ENCODE data around the gene PTGER4. TPM values are rescaled to one million over a fixed set of nuclear protein-coding genes. Genes with fewer than 3 reads are reported as not detected.

PTGER4 gene
- total RNA-seq, 3 donors from 2014 or later, result 20.5 to 31.5 (median 27.5) TPM

GRCh38 chr5:40687321-40687720 is 7.6 kb downstream of the PTGER4 start:
- no peaks in the 10 kb centered on the region for H3K9me3 ChIP-seq
- peak overlapping the region; percentile 32 to 47 for H3K27ac ChIP-seq
- DNase-seq (ENCODE audit: low spot score in 2 of 2), result no peak
- peaks cover 0 to 3% of the 10 kb centered on the region in 2 donors for H3K4me1 ChIP-seq
- H3K4me3 ChIP-seq, result peak overlapping the region in 1 of 3 donors; percentile 21
- H3K27me3 ChIP-seq, result no peaks in the 10 kb centered on the region
- TF ChIP-seq POLR2AphosphoS5 (IDR thresholded peaks at IDR 0.05) (no peak), POLR2A (IDR thresholded peaks at IDR 0.05) (no peak)
- intact Hi-C loops (cut with DNase I; ENCODE audit: low total_unique reads), result no loop called here
- H3K36me3 ChIP-seq, result no peaks in the 10 kb centered on the region

GRCh38 chr5:40688127-40688761 is 8.5 kb downstream of the PTGER4 start:
- no peaks in the 10 kb centered on the region for H3K36me3 ChIP-seq
- DNase-seq (ENCODE audit: low spot score in 2 of 2), result peak; percentile 69 to 77
- H3K4me1 ChIP-seq, result peaks cover 0 to 3% of the 10 kb centered on the region in 2 donors
- H3K9me3 ChIP-seq, result no peaks in the 10 kb centered on the region
- H3K27me3 ChIP-seq, result no peaks in the 10 kb centered on the region
- peak overlapping the region in 2 of 3 donors; percentile 10 to 13 for H3K4me3 ChIP-seq
- TF ChIP-seq POLR2AphosphoS5 (IDR thresholded peaks at IDR 0.05) (peak in 2 of 3 donors; percentile 26 to 41), POLR2A (IDR thresholded peaks at IDR 0.05) (no peak), CTCF (IDR thresholded peaks at IDR 0.05) (peak; percentile 45 to 95 (median 94))
- H3K27ac ChIP-seq, result peak overlapping the region; percentile 32 to 49
- intact Hi-C loops (cut with DNase I; ENCODE audit: low total_unique reads), result no loop called here

- Histone ChIP-seq H3K4me1 (peaks cover 0 to 3% of the 10 kb centered on the region in 2 donors), H3K4me3 (no peak overlapping the region), H3K9me3 (no peaks in the 10 kb centered on the region), H3K27me3 (no peaks in the 10 kb centered on the region), H3K27ac (peak overlapping the region in 1 of 2 donors; percentile 2), H3K36me3 (no peaks in the 10 kb centered on the region)
- no peak for DNase-seq (ENCODE audit: low spot score in 2 of 2)
- no peak for TF ChIP-seq POLR2A (IDR thresholded peaks at IDR 0.05)
- no peak for TF ChIP-seq POLR2AphosphoS5 (IDR thresholded peaks at IDR 0.05)
- no peak for TF ChIP-seq CTCF (IDR thresholded peaks at IDR 0.05)
- intact Hi-C loops (cut with DNase I; ENCODE audit: low total_unique reads), result no loop called here
These were observed 9.3 kb downstream of the PTGER4 start for GRCh38 chr5:40688996-40689395.

GRCh38 chr5:40689438-40689837 is 9.7 kb downstream of the PTGER4 start:
- intact Hi-C loops (cut with DNase I; ENCODE audit: low total_unique reads), result no loop called here
- Histone ChIP-seq H3K9me3 (no peaks in the 10 kb centered on the region), H3K4me1 (peaks cover 0 to 3% of the 10 kb centered on the region in 2 donors), H3K27ac (no peak overlapping the region), H3K4me3 (no peak overlapping the region), H3K36me3 (no peaks in the 10 kb centered on the region), H3K27me3 (no peaks in the 10 kb centered on the region)
- TF ChIP-seq CTCF (IDR thresholded peaks at IDR 0.05) (no peak), POLR2AphosphoS5 (IDR thresholded peaks at IDR 0.05) (no peak), POLR2A (IDR thresholded peaks at IDR 0.05) (no peak)
- no peak for DNase-seq (ENCODE audit: low spot score in 2 of 2)

- TF ChIP-seq POLR2A (IDR thresholded peaks at IDR 0.05), result no peak
- TF ChIP-seq CTCF (IDR thresholded peaks at IDR 0.05), result no peak
- TF ChIP-seq POLR2AphosphoS5 (IDR thresholded peaks at IDR 0.05), result no peak
- H3K4me1 ChIP-seq, result no peaks in the 10 kb centered on the region
- H3K9me3 ChIP-seq, result no peaks in the 10 kb centered on the region
- no peaks in the 10 kb centered on the region for H3K27me3 ChIP-seq
- no peak overlapping the region for H3K27ac ChIP-seq
- no peaks in the 10 kb centered on the region for H3K36me3 ChIP-seq
- DNase-seq (ENCODE audit: low spot score in 2 of 2), result no peak
- H3K4me3 ChIP-seq, result no peak overlapping the region
- intact Hi-C loops (cut with DNase I; ENCODE audit: low total_unique reads), result no loop called here
These were observed 10.6 kb downstream of the PTGER4 start for GRCh38 chr5:40690267-40690666.
